ENCODE measurements around the gene P2RY6. TPM values are rescaled to one million over a fixed set of nuclear protein-coding genes. Genes with fewer than 3 reads are reported as not detected.

Gene P2RY6
- total RNA-seq, 4 donors from 2014 or later = 1.0 to 4.2 (median 2.4) TPM

GRCh38 chr11:73314117-73314961, 42.2 kb downstream of the P2RY6 start:
- TF ChIP-seq CTCF (IDR thresholded peaks at IDR 0.05) = no peak
- no peak for DNase-seq (ENCODE audit: low spot score)
- ATAC-seq (ENCODE audit: low FRiP score) = peak; percentile 77

- ATAC-seq (ENCODE audit: low FRiP score) (no peak), DNase-seq (ENCODE audit: low spot score) (no peak)
- no peak for TF ChIP-seq CTCF (IDR thresholded peaks at IDR 0.05)
Measured at GRCh38 chr11:73315293-73316020, 43.3 kb downstream of the P2RY6 start.

- ATAC-seq (ENCODE audit: low FRiP score) = no peak
- no peak for DNase-seq (ENCODE audit: low spot score)
- no peak for TF ChIP-seq CTCF (IDR thresholded peaks at IDR 0.05)
Measured at GRCh38 chr11:73316422-73316821, 44.3 kb downstream of the P2RY6 start.

GRCh38 chr11:73317373-73317772, 45.2 kb downstream of the P2RY6 start:
- DNase-seq (ENCODE audit: low spot score) (no peak), ATAC-seq (ENCODE audit: low FRiP score) (no peak)
- TF ChIP-seq CTCF (IDR thresholded peaks at IDR 0.05) = no peak

- TF ChIP-seq CTCF (IDR thresholded peaks at IDR 0.05) = no peak
- DNase-seq (ENCODE audit: low spot score) (no peak), ATAC-seq (ENCODE audit: low FRiP score) (no peak)
Measured at GRCh38 chr11:73317803-73318202, 45.7 kb downstream of the P2RY6 start.

GRCh38 chr11:73318501-73319011, 46.4 kb downstream of the P2RY6 start:
- ATAC-seq (ENCODE audit: low FRiP score) = no peak
- no peak for TF ChIP-seq CTCF (IDR thresholded peaks at IDR 0.05)
- DNase-seq (ENCODE audit: low spot score) = no peak

Measured in omental fat pad (tissue), 4 donors.